ES-I3 (cell line): Measurements from ENCODE around the gene GRM4.
"Not testable (repeated sequence)": the region's sequence is repeated elsewhere in the genome, so short reads cannot be mapped to it uniquely, and the experiment has no call there.

Experiments used
- H3K36me3 ChIP-seq: 2 replicates; pipeline ENCODE4 v1.6.1; 2013; ENCODE audit warnings: mild to moderate bottlenecking, low read length, control low read depth, moderate library complexity; ENCODE audit not compliant: insufficient read depth
- H3K4me1 ChIP-seq: 2 replicates; pipeline ENCODE4 v1.6.1; 2013; ENCODE audit warnings: mild to moderate bottlenecking, control low read depth, low read length; ENCODE audit not compliant: insufficient read depth
- H3K9ac ChIP-seq: 2 replicates; pipeline ENCODE4 v1.6.1; 2013; ENCODE audit warnings: low read depth, mild to moderate bottlenecking, low read length, moderate library complexity
- H3K9me3 ChIP-seq: 2 replicates; pipeline ENCODE4 v1.6.1; 2013; ENCODE audit warnings: mild to moderate bottlenecking, low read length, moderate library complexity; ENCODE audit not compliant: control insufficient read depth, insufficient read depth

Gene GRM4

DNA sequence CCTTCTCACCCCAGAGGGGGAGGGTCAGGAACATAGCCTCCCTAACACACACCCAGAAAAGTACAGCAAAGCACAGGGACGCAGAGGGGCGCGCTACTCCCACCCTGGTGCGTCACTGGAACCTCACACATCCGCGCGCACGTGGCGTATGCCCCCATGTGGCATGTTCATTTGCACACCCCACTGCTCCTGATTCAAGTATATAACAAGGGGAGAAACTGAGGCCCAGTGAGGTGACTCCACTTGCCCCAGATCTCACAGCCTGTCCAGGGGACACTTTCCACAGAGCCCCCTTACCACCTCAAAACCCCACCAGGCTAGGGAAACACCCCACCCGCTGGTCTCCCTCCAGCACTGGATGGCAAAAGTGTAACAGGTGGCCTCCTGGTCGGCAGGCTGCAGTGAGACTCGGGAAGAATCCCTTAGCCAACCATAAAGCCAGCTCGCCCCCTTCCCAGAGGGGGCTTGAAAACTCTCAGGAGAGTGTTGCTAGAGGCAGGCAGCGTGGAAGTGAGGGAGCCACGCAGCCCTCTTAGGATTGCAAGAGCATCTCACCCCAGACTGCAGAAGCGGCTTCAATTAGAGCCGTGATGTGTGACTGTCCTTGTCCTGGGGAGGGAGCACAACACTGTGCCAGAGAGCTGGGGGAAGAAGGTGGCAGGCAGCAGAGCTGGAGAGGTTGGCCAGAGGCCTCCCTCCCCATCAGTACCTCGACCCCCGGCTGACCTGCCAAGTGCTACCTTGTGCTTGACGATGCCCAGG, at the start of gene GRM4:
GRM4 (minus strand) TSS at position 67 of the 762 bp plus-strand sequence. CDS start 12,591 bp downstream, outside the sequence.
- Histone ChIP-seq H3K9ac (peak within 1 kb of the TSS; percentile 85), H3K4me1 (peaks cover 38% of the 10 kb centered on the region), H3K36me3 (no peaks in the 10 kb centered on the region), H3K9me3 (no peaks in the 10 kb centered on the region)

DNA sequence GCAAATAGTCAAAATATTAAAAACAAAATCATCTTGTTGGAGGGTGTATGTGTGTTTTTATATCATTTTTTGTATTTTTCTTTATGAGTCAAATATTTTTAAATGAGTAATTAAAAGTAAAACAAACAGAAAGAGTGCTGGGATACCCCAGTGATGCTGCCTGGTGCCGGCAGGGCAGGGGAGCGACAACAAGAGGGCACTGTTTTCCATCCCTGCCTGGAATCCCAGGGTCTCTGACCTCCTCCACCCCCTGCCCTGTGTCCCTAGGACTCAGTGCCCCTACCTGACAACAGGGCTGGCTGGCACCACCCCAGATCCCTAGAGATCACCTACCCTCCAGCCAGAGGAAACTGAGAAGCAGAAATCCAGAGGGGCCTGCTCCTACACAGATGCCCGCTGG, 48.9 kb upstream of the GRM4 start:
- Histone ChIP-seq H3K4me1 (peaks cover 7% of the 10 kb centered on the region), H3K36me3 (no peaks in the 10 kb centered on the region), H3K9me3 (no peaks in the 10 kb centered on the region), H3K9ac (no peak overlapping the region)

DNA sequence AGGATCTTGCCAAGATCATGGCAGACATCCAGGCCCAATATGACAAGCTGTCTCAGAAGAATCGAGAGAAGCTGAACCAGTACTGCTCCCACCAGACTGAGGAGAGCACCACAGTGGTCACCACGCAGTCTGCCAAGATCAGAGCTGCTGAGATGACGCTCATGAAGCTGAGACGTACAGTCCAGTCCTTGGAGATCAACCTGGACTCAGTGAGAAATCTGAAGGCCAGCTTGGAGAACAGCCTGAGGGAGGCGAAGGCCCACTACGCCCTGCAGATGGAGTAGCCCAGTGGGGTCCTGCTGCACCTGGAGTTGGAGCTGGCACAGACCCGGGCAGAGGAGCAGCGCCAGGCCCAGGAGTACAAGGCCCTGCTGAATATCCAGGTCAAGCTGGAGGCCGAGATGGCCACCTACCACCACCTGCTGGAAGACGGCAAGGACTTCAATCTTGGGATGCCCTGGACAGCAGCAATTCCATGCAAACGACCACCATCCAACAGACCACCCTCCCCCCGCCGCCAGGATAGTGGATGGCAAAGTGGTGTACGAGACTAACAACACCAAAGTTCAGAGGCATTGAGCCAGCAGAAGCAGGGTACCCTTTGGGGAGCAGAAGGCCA, 44.7 kb upstream of the GRM4 start:
- Histone ChIP-seq H3K9ac (no peak overlapping the region), H3K9me3 (no peaks in the 10 kb centered on the region)

DNA sequence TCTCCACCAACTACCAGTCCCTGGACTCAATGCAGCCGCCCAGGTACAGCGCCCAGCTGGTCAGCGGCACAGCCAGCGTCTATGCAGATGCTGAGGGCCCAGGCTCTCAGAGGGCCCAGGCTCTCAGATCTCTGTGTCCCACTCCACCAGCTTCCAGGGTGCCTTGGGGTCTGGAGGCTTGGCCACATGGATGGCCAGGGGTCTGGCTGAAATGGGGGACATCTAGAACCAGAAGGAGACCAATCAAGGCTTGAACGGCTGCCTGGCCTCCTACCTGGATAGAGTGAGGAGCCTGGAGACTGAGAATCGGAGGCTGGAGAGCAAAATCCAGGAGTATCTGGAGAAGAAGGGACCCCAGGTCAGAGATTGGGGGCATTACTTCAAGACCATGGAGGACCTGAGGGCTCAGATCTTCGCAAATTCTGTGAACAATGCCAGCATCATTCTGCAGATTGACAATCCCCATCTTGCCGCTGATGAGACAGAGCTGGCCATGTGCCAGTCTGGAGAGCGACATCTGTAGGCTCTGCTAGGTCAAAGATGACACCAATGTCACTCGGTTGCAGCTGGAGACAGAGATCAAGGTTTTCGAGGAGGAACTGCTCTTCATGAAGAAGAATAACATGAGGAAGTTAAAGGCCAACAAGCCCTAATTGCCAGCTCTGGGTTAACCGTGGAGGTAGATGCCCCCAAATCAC, 44.1 kb upstream of the GRM4 start:
- Histone ChIP-seq H3K9ac (no peak overlapping the region), H3K36me3 (no peaks in the 10 kb centered on the region), H3K4me1 (no peaks in the 10 kb centered on the region), H3K9me3 (no peaks in the 10 kb centered on the region)

More for the DNA sequence above, 44.7 kb upstream of the GRM4 start:
- H3K36me3 ChIP-seq, result no peaks in the 10 kb centered on the region
- H3K4me1 ChIP-seq, result no peaks in the 10 kb centered on the region

DNA sequence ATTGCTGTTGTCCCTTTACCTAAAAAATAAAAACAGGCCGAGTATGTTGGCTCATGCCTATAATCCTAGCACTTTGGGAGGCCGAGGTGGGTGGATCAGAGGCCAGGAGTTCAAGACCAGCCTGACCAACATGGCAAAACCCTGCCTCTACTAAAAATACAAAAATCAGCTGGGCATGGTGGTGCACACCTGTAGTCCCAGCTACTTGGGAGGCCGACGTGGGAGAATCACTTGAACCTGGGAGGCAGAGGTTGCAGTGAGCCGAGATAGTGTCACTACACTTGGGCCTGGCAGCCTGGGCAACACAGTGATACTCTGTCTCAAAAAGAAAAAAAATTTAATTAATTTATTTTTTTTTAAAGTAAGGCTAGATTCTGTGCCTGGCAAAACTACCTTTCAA, 38.8 kb upstream of the GRM4 start:
- H3K9ac ChIP-seq, H3K9me3 ChIP-seq, H3K36me3 ChIP-seq, H3K4me1 ChIP-seq: not testable (repeated sequence)

DNA sequence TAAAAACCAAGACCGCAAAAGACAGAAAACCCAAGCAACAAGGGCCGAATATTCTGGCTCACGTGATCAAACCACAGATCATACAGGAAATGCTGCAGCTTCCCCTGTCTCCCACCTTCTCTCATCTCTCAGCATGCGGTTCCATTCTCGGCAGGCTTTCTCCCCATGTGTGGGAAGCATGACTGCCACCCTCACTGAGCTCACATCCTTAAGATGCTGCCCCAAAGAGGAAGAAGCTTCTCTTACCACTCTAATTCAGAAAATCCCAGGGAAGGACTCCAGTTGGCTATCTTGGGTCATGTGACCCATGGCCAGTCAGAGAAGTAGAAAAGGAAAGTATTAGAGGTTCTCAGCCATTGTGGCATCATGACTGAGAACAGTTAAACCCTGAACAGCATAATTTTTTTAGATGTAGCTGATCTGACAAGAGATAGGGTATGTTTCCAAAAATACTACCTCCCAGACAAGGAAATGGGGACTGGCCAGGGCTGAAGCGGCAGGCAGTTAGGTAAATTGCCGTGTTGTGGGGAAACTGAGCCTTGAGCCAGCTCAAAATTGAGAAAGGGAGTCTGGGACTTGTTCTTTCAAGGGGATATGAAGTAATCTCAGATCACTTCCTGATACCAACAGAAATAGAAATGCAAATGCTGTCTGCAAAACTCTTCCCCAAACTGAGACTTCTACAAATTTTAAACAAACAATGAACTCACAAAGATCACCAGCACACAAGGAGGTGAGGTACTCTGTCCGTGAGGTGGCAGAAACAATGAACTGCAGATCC, 37.1 kb upstream of the GRM4 start:
- Histone ChIP-seq H3K36me3 (no peaks in the 10 kb centered on the region), H3K4me1 (no peaks in the 10 kb centered on the region), H3K9me3 (no peaks in the 10 kb centered on the region), H3K9ac (no peak overlapping the region)

DNA sequence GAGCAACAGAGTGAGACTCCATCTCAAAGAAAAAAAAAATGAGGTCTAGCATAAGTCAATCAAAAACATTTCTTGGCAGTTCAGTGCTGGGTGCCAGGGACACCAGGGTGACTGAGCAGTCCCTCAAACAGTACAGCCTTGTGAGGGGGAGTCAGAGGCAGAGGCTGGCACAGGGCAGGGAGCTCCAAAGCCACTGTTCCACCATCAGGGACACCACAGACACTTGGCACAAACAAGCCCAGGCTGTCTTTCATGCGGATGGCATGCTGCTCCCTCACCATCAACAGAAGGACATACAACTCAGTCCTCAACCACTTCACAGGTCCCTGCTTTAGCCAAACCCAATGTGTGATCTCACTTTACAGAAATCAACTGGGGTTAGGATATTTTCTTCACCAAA, 36.0 kb upstream of the GRM4 start:
- H3K36me3 ChIP-seq, result no peaks in the 10 kb centered on the region
- no peaks in the 10 kb centered on the region for H3K9me3 ChIP-seq
- no peak overlapping the region for H3K9ac ChIP-seq
- no peaks in the 10 kb centered on the region for H3K4me1 ChIP-seq

DNA sequence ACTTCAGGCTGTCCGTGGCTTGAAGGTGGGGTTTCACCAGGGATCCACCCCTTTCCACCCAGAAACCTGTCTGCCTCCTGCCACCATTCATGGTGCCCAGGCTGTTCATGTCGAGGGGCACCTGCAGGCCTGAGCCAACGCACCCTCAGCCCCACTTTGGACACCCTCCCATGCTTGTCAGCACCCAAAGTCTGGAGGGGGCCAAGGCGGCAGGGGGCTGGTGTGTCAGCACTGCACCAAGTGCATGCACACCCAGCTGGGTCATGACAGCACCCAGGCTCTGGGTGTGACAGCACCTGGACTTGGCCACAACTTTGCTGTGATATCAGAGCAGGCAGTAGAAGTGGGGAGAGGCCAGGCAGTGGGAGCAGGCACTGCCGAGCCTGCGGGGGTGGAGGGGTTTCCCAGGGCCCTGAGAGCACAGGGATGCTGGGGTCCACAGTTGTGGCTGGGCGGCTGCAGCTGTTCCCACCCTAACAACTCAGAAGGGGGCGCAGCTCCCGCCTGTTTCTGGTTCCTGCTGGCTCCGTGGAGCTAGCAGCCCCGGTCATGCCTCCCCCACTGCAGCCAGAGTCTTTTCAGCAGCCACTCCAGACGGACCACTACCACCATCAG, 33.3 kb upstream of the GRM4 start:
- Histone ChIP-seq H3K9me3 (no peaks in the 10 kb centered on the region), H3K4me1 (no peaks in the 10 kb centered on the region), H3K9ac (no peak overlapping the region), H3K36me3 (no peaks in the 10 kb centered on the region)

DNA sequence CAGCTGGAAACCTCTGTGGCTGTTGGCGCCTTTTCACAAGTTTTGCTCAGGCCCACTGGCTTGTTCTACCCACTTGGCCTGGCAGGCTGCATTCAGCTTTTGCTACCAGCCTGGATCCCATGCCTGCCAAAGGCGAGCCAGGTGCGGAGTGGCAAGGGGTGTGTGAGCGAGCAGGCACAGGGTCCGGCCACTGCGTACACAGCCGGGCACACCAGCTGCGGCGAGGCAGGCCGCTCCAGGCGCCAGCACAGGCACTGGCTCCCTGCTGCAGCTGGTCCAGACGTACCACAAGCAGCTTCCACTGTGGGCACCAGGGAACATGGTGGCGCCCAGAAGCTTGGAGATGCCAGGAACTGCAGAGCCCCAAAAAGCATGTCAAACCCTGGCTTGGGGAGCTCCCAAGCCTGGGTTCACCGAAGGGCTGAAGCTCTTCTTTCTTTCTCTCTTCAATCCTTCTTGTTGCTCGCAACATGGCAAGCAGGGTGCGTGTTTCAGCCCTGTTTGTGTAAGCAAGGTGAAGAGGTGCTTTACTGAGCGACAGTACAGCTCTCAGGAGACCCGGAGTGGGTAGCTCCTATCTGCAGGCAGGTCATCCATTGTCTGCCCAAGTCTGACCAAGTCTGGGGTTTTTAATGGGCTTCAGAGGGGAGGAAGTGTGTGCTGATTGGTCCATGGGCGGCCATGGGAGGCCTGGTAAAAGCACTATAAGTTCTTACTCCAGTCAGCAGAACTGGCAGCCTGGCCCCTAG, 32.6 kb upstream of the GRM4 start:
- no peaks in the 10 kb centered on the region for H3K4me1 ChIP-seq
- H3K9me3 ChIP-seq, result no peaks in the 10 kb centered on the region
- H3K36me3 ChIP-seq, result no peaks in the 10 kb centered on the region
- no peak overlapping the region for H3K9ac ChIP-seq

DNA sequence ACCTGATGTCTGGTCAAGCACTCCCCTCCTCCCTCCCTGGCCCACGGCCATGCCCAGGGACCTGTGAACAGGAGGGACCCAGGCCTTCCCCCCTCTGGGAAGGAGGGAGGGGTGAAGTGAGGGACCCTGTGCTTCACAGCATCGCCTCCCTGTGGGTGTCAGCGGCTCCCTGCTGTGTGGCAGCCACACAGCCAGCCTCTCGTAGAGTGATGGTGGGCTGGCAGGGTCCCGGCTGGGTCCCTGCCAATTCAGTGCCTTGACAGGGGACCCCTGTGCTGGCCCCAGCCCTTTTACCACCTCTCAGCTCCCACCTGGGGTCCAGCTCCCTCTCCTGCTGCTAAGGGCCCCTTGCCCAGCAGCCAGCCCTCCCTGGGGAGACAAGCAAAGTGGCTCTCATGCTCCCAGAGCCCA, 31.3 kb upstream of the GRM4 start:
- no peaks in the 10 kb centered on the region for H3K36me3 ChIP-seq
- no peak overlapping the region for H3K9ac ChIP-seq
- no peaks in the 10 kb centered on the region for H3K9me3 ChIP-seq
- H3K4me1 ChIP-seq, result no peaks in the 10 kb centered on the region

DNA sequence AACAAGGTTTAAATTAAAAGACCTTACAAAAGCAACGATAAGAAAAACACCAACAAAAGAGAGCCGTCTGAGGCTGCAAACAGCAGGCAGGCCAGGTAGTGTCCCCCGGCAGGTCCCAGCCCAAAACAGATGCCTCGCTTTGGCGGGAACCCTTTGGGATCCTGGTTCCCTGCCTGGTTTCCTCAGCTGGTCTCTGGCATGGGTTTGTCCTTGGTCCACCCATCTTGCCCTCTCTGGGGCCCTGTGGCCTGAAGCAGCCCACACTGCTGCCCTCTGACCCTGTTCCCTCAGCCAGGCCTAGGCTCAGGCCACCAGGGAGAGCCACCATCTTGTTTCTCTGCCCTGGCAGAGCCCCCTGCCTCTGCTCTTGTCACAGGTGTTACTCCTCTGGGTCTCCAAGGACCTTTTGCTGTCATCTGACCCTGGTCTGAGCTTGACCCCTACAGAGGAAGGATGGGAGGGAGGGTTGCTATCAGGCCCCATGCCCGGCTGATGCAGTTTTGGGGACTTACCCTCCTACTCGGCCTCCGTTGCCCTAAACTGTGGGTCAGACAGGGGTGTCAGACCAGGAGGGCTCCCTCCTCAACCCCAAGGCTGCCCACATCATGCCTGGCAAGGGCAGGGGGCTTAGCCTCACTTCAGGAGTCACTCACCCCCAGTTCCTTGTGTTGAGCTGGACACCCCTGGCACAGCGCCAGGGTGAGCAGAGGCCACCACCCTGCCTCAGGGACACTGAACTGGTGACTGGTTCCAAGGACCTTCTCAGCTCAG, 30.6 kb upstream of the GRM4 start:
- Histone ChIP-seq H3K4me1 (no peaks in the 10 kb centered on the region), H3K9me3 (no peaks in the 10 kb centered on the region), H3K36me3 (no peaks in the 10 kb centered on the region), H3K9ac (no peak overlapping the region)

DNA sequence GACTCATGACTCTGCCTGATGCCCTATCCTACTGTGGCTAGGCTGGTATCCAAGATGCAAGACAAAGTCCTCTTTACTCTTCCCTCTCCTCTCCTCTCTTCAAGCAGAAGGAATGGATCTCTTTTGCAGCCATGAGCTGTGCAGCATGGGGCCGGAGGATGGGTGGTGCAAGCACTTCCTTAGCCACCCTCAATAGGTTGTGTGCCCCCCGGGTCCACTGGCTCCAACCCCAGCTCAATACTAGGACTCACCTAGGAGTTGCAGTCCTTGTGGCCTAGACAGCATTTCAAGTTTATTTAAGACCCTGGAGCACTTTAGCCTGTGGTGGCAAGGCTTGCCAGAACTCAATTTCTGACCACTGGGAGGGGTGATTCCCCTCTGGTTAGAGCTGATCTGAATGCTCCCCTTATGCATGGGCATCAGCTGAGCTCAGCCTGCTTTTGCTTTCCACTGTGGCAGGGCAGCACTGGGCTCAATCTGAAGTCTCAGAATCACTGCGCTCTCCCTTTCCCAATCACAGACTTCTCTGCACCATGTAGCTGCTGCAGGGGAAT, 29.0 kb upstream of the GRM4 start:
- H3K9ac ChIP-seq, result no peak overlapping the region
- no peaks in the 10 kb centered on the region for H3K9me3 ChIP-seq
- H3K4me1 ChIP-seq, result no peaks in the 10 kb centered on the region
- no peaks in the 10 kb centered on the region for H3K36me3 ChIP-seq
